HepG2 (cell line): ENCODE measurements around the gene EPB41L3. TPM values are rescaled to one million over a fixed set of nuclear protein-coding genes. Genes with fewer than 3 reads are reported as not detected.

Experiments
- ATAC-seq: fragments of 200-7000 bp; cut with Tn5 transposase; 3 replicates; pipeline ENCODE4 v1.9.1; 2020; ENCODE audit warnings: mild to moderate bottlenecking, moderate library complexity
- BruUV-seq: library from RNA; stranded (reverse); fragments of 400-500 nt; replicated peaks from 2 replicates; lab custom pipeline; 2021; lab: Mats Ljungman, UMichigan
- CTCF ChIA-PET: fragments of 300-600 bp; formaldehyde crosslinking; extraction: SDS; loops from one replicate; lab custom pipeline; 2021; ENCODE audit warnings: low total read pairs, inconsistent platforms, low intra/inter-chr PET ratio; lab: Yijun Ruan, JAX
- POLR2A ChIA-PET: fragments of 350-600 bp; sonication (Branson Sonifier 250); formaldehyde crosslinking; loops from one replicate; lab custom pipeline; 2020; ENCODE audit warnings: antibody characterized with exemption, inconsistent platforms; lab: Yijun Ruan, JAX
- DNase-seq: peaks from one replicate; pipeline ENCODE4 v3.0.0-alpha.2; 2015; ENCODE audit warnings: low spot score
- FAIRE-seq: peaks from 3 replicates; lab custom pipeline; 2011; peaks lifted over from hg19 to GRCh38; lab: Jason Lieb, UNC
- H2AFZ ChIP-seq: one replicate; pipeline ENCODE4 v1.6.1; 2011; ENCODE audit warnings: low read length, inconsistent platforms
- H3K27ac ChIP-seq: fragments of 300-600 bp; 3 replicates; pipeline ENCODE4 v1.8.0; 2011; ENCODE audit warnings: mixed run types, mild to moderate bottlenecking, mixed read lengths, low read length, inconsistent platforms; ENCODE audit not compliant: insufficient read depth; ENCODE audit errors: extremely low read length
- H3K27me3 ChIP-seq, 2 experiments: fragments of 200-600 bp in 1 of 2; 2 replicates in 1 of 2; 3 replicates in 1 of 2; pipeline versions ENCODE4 v1.6.0 to v1.8.0; 2011; ENCODE audit warnings: low read length in 2 of 2, mild to moderate bottlenecking in 2 of 2, moderate library complexity in 2 of 2, inconsistent platforms in 1 of 2; ENCODE audit not compliant: insufficient read depth in 2 of 2, control insufficient read depth in 1 of 2
- H3K36me3 ChIP-seq, 2 experiments: fragments of 200-600 bp in 1 of 2; replicated peaks in 1 of 2; 2 replicates in 1 of 2; 3 replicates in 1 of 2; pipeline versions ENCODE4 v1.5.1 to v1.8.0; 2011; ENCODE audit warnings: low read length in 2 of 2, inconsistent platforms in 1 of 2; ENCODE audit not compliant: insufficient read depth in 2 of 2, control insufficient read depth in 1 of 2
- H3K4me1 ChIP-seq: 2 replicates; pipeline ENCODE4 v1.5.1; 2012; ENCODE audit warnings: low read length, inconsistent platforms; ENCODE audit not compliant: insufficient read depth
- H3K4me2 ChIP-seq: 2 replicates; pipeline ENCODE4 v1.6.0; 2011; ENCODE audit warnings: low read depth, low read length, inconsistent platforms
- H3K4me3 ChIP-seq, 3 experiments: fragments of 200-600 bp in 1 of 3; sonication (generic), shearing (Covaris generic) in 1 of 3; replicated peaks in 1 of 3; 2 replicates each; pipeline ENCODE4 v1.5.1; 2011 to 2016; ENCODE audit warnings: low read length in 3 of 3, inconsistent platforms in 2 of 3, low read depth in 2 of 3, mild to moderate bottlenecking in 2 of 3, control low read depth in 1 of 3, mixed read lengths in 1 of 3; ENCODE audit not compliant: insufficient read depth in 1 of 3
- H3K79me2 ChIP-seq: one replicate; pipeline ENCODE4 v1.6.1; 2011; ENCODE audit warnings: low read length, inconsistent platforms; ENCODE audit not compliant: insufficient read depth
- H3K9ac ChIP-seq: 2 replicates; pipeline ENCODE4 v1.6.0; 2011; ENCODE audit warnings: mild to moderate bottlenecking, low read depth, low read length, inconsistent platforms; ENCODE audit not compliant: insufficient read depth
- H3K9me3 ChIP-seq: 2 replicates; pipeline ENCODE4 v1.5.1; 2012; ENCODE audit warnings: mild to moderate bottlenecking, low read length
- H4K20me1 ChIP-seq: 2 replicates; pipeline ENCODE4 v1.6.0; 2011; ENCODE audit warnings: inconsistent platforms, mild to moderate bottlenecking, low read length, moderate library complexity; ENCODE audit not compliant: insufficient read depth
- ARID4A ChIP-seq: sonication (generic); formaldehyde crosslinking; IDR thresholded peaks from 2 replicates; pipeline ENCODE4 v1.5.0; 2020; ENCODE audit warnings: mild to moderate bottlenecking, missing genetic modification reagents, borderline replicate concordance
- BCL3 ChIP-seq: sonication (generic); formaldehyde crosslinking; IDR thresholded peaks from 2 replicates; pipeline ENCODE4 v1.5.1; 2020; ENCODE audit warnings: mild to moderate bottlenecking, missing genetic modification reagents, moderate library complexity
- ELK4 ChIP-seq: sonication (generic); formaldehyde crosslinking; IDR thresholded peaks from 2 replicates; pipeline ENCODE4 v1.9.0; 2021; ENCODE audit warnings: missing genetic modification reagents, borderline replicate concordance
- KAT7 ChIP-seq: IDR thresholded peaks from 2 replicates; pipeline ENCODE4 v1.6.1; 2018; ENCODE audit warnings: borderline replicate concordance, missing compliant biosample characterization
- MIER3 ChIP-seq: IDR thresholded peaks from 2 replicates; pipeline ENCODE4 v1.6.1; 2016; ENCODE audit warnings: missing compliant biosample characterization, borderline replicate concordance
- RARG ChIP-seq: sonication (generic); formaldehyde crosslinking; IDR thresholded peaks from 2 replicates; pipeline ENCODE4 v1.4.0; 2020; ENCODE audit warnings: low read depth, mild to moderate bottlenecking, missing genetic modification reagents
- SP5 ChIP-seq: IDR thresholded peaks from 2 replicates; pipeline ENCODE4 v1.6.1; 2016; ENCODE audit warnings: low read depth, borderline replicate concordance
- SRY ChIP-seq: sonication (generic); formaldehyde crosslinking; IDR thresholded peaks from 2 replicates; pipeline ENCODE4 v1.8.0; 2022; ENCODE audit warnings: mild to moderate bottlenecking, missing genetic modification reagents
- TFDP2 ChIP-seq: sonication (generic); formaldehyde crosslinking; IDR thresholded peaks from 2 replicates; pipeline ENCODE4 v1.4.0; 2020; ENCODE audit warnings: missing genetic modification reagents
- ZFYVE20 ChIP-seq: sonication (generic); formaldehyde crosslinking; IDR thresholded peaks from 2 replicates; pipeline ENCODE4 v1.8.0; 2023; ENCODE audit warnings: low read depth, mild to moderate bottlenecking, moderate library complexity, missing genetic modification reagents, borderline replicate concordance
- ZNF205 ChIP-seq: IDR thresholded peaks from 2 replicates; pipeline ENCODE4 v1.6.1; 2018; ENCODE audit warnings: missing biosample characterization, missing genetic modification reagents
- ZUFSP ChIP-seq: sonication (generic); formaldehyde crosslinking; IDR thresholded peaks from 2 replicates; pipeline ENCODE4 v1.9.0; 2021; ENCODE audit warnings: missing genetic modification reagents, mild to moderate bottlenecking, borderline replicate concordance
- WGBS: methylation state at CpG from one replicate; pipeline ENCODE4 v1.1.6; 2017; ENCODE audit warnings: low lambda C conversion rate; 5-methylcytosine and 5-hydroxymethylcytosine counted together
- in situ Hi-C: cut with HindIII; loops from 2 replicates; pipeline ENCODE4 v1.10.0; 2017; ENCODE audit warnings: low pct_unique_long_range_greater_than_20kb; ENCODE audit not compliant: extremely low pct_ligation_motif_present
- intact Hi-C: fragments of 100-400 bp; cut with micrococcal nuclease; formaldehyde crosslinking; loops from one replicate; pipeline ENCODE4 v1.10.0; 2022; ENCODE audit not compliant: unreplicated experiment
- polyA plus RNA-seq, 8 experiments: library from polyadenylated mRNA; depleted of rRNA in 3 of 8; stranded (reverse) in 7 of 8; unstranded in 1 of 8; fragments of >200 nt; fragmentation: Illumina TruSeq in 4 of 8; extraction: Trizol in 4 of 8; gene quantifications; 2 replicates each; pipeline versions ENCODE4 v1.2.1 to v1.2.3, GENCODE V29; 2011 to 2016; ENCODE audit warnings: low read depth in 4 of 8, missing spikeins in 1 of 8, mixed read lengths in 1 of 8; ENCODE audit not compliant: insufficient read depth in 1 of 8
- total RNA-seq, 5 experiments: library from RNA; depleted of rRNA; stranded (reverse); fragments of >200 nt; fragmentation: Illumina TruSeq; extraction: Trizol; gene quantifications; 2 replicates each; pipeline ENCODE4 v1.2.3, GENCODE V29; 2016; ENCODE audit warnings: low read depth in 1 of 5

The EPB41L3 gene
- total and polyA plus RNA-seq, 2 of the 13 experiments (the other 11 are each of a cell fraction or from before 2014, with no cell fraction given), result not detected

- TF ChIP-seq ARID4A (CRISPR knock-in tag) (no peak), ZUFSP (no peak), BCL3 (no peak)
Observed at GRCh38 chr18:5558851-5559250, 15.1 kb upstream of the EPB41L3 start (continued).

GRCh38 chr18:5556310-5556974 lies 12.6 kb upstream of the EPB41L3 start:
- intact Hi-C loops, result no loop called here
- 18% methylated on average over 8 of the region's 8 CpGs for WGBS
- Histone ChIP-seq H3K27me3 (peaks cover 0 to 3% of the 10 kb centered on the region in 2 experiments; a peak in 1 of 5 replicates), H3K4me3 (no peak overlapping the region), H3K27ac (no peak overlapping the region), H3K9ac (no peak overlapping the region), H3K4me2 (peak overlapping the region; percentile 18), H3K9me3 (no peaks in the 10 kb centered on the region), H3K36me3 (no peaks in the 10 kb centered on the region), H3K79me2 (no peaks in the 10 kb centered on the region), H2AFZ (no peak overlapping the region), H4K20me1 (no peaks in the 10 kb centered on the region), H3K4me1 (peaks cover 18% of the 10 kb centered on the region)
- ChIA-PET CTCF (no interaction called here), POLR2A (no interaction called here)
- in situ Hi-C loops, result no loop called here
- BruUV-seq, result no TSS peak
- ATAC-seq (peak; percentile 91), FAIRE-seq (no peak), DNase-seq (peak; percentile 23)
- TF ChIP-seq SP5 (CRISPR knock-in tag) (peak; percentile 43; the same call in 1 of the 2 replicates), ELK4 (no peak), SRY (CRISPR knock-in tag) (no peak), RARG (CRISPR knock-in tag) (no peak), TFDP2 (no peak), ZNF205 (CRISPR knock-in tag) (no peak), MIER3 (no peak), ZFYVE20 (CRISPR knock-in tag) (no peak), KAT7 (CRISPR knock-in tag) (no peak)
